NCI-H187 treated with DMSO at 0.1 percent for 48 hours (cell line): Measurements from ENCODE around the gene PRCP.

Experiments used
- DNase-seq: peaks from one replicate; lab custom pipeline; 2025; lab: John Stamatoyannopoulos, UW

The PRCP gene

DNA sequence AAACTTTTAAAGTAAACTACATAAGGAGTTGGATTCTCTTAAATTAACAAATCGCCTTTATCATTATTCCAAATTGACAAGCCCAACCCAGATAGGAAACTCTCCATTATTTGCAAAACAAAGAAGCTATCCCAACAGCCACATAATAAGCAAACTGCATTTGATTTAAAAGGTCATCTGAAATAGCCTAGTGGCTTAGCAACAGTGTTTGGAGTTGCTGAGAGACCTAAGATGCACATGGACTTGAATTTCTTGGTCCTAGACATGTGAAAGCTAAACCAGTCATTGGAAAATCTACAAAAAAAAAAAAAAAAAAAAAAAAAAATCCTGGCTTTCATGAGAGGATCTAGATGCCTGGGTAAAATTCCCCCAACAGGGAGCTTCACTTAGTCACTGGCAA is 69.5 kb downstream of the PRCP start:
- no peak for DNase-seq

DNA sequence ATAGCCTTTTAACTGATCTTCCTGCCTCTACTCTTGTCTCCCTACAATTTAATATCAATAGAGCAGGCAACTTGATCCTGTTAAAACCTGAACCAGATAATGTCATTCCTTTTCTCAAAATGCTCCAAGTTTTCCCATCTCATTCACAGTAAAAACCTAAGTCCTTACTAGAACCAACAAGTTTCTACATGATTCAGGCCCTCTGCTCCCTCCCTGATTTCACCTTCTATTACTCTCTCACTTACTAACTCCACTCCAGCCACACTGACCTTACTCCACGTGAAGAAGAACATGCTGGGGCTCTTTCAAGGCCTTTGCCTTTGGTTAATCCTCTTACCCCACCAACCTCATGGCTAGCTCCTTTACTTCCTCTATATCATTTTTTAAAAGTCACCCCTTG is 71.1 kb downstream of the PRCP start:
- DNase-seq, result no peak

DNA sequence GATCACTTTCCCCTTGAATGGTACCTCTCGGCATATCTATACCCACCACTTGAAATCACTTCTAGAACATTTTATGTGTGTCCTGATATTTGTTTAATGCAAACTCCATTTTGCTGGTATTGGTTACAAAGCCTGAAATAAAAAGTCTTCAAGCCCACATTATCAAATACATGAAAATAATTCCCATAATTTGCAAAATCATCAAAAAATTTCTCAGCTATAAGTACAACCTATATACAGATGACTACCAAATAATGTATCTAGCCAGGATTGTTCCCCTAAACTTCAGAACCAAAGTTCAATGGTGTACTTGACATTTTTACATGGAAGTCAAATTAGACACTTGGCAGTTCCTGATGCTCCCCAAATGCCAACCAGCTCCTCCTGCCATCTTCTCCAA is 71.8 kb downstream of the PRCP start:
- no peak for DNase-seq

DNA sequence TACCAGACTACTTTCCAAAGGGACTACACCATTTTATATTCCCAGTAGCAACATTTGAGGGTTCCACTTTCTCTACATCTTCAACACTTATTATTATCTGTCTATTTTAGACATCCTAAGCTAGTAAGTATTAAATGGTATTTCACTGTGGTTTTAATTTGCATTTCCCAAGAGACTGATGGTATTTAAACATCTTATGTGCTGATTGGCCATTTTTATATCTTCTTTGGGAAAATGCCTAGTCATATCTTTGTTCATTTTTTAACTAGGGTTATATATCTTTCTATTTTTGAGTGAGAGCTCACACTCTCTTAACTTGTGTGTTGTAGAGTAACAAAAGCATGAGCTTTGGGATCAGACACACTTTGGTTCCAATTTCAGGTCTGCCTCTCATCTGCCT is 73.7 kb downstream of the PRCP start:
- DNase-seq, result no peak

DNA sequence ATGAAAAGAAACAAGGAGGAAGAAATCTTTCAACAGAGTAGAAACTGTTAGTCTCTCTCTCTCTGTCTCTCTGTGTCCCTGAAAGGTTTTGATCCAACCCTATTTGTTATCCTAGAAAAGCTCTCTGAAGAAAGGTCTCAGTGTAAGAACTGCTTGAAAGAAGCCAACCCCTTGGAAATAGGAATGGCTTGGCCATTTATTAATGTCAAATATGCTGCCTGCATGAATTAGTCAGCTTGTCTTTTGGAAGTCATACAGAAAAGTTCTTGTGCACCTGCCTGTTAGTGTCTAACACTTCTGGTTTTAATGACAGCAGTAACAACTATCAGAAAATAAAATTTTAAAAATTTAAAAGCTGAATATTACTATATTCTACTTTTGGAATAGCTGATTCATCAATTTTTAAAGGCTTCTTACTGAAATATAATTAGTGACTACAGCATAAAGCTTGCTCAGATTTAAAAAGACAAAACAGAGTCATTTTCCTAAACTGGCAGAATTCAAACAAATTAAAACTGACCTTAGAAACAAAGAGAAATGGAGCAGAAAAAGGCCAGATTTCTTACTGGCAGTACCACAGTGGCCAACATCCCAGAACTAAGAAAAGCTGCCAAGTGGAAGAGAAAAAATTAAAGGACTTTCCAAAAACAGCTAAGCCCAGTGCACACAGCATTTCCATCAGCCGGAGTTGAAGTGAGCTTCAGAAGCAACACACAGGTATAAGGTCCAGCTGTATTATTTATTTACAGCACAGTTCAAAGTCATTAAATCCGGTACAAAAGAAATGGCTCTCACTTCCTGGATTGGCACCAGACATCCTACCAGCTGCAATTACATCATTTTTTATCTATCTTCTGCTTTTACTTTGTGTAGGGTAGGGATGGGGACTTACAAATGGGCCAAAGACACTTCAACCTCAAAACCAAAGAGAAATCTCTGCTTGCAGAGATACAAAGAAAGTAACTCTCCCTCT is 76.3 kb downstream of the PRCP start:
- DNase-seq, result no peak

DNA sequence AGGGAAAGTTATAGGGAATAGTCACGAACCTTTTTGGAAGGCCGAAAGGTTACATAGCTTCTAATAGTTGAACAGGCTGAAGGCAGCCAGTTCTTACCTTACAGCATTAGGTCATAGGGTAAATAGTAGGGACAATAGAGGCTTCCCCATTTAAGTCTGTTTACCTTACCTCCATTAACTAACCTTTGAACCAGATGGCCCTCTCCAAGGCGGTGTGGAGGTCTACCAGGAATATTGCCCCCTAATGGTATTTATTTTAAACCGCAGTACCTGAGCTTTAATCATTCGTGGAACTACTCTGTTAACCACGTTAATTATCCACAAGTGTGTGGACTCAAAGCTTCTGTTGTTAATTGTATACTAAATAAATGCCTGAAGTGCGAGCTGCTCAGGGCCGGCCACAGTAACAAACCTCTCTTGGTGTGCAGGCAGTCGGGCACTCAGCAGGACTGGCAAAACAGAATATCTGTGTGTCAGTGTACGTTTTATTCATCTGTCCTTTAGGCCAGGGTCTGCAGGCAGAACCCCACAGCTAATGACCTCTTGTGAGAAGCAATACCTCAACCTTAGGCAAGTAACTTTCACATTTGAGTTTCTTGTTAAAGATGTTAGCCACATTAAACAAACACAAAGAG is 81.7 kb downstream of the PRCP start:
- no peak for DNase-seq

DNA sequence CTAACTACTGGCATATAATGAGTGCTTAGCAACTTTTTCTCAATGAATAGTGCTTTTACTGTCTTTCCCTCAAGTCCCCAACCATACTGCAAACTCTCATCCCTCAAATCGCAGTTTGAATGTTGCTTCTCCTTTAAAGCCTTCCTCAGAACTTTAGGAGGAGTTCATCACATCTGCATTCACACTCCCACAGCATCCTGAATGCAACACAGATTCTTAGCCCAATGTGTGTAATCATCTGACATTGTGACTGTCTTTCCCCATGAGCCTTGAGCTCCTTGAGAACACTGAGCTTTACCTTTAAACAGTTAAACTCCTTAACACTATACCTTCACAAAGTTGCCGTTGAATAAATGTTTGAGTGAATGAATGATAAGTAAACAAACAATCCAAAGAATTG is 84.8 kb downstream of the PRCP start:
- DNase-seq, result no peak

DNA sequence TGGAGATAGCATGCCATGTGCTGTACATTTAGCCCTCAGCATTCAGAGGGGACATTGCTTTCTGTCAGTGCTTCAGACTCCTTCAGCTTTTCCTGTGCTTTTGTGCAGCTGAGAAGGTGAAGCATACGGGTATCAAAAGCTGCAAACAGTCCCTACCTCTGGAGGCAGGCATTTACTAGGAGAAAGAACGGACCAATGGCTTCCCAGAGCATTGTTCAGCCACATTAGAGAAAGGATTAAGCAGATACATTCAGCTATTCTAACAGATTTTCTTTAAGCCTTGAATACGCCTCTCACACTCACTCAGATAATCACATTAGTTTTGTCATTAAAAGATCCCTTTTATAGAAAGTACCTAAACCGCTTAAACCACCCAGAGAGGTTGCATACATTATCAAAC is 85.9 kb downstream of the PRCP start:
- no peak for DNase-seq

DNA sequence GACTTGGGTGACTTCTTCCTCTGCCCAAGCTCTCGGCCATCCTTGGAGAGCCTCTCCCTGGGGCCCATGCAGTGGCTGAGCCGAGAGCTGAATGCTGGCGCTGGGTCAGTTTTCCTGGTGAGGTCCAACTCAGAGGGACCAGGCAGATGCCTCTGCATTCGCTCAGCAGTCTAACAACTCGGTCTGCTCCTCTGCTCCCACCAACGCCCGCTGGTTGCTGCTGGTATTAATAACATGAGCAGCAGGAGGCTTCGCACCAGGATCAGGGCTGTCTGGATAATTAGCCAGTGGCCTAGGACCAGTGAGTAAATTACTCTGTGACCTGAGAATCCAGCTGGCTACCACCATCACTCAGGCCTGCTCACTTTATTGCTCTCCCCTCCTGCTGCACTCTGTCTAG is 88.9 kb downstream of the PRCP start:
- no peak for DNase-seq

DNA sequence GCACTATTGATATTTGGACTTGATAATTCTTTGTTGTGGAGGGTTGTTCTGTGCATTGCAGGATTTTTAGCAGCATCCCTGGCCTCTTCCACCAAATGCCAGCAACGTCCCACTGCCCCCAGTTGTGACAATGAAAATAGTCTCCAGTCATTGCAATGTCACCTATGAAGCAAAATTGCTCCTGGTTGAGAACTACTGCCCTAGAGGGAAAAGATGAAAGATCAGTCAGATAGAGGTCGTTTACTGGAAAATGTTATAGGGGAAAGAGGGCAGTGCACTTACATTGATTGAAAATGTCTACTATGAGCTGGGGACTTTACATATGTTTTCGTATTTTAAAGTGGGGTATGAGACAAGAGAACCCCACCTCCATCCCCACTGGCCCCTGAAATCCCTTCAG is 89.5 kb downstream of the PRCP start:
- DNase-seq, result no peak

DNA sequence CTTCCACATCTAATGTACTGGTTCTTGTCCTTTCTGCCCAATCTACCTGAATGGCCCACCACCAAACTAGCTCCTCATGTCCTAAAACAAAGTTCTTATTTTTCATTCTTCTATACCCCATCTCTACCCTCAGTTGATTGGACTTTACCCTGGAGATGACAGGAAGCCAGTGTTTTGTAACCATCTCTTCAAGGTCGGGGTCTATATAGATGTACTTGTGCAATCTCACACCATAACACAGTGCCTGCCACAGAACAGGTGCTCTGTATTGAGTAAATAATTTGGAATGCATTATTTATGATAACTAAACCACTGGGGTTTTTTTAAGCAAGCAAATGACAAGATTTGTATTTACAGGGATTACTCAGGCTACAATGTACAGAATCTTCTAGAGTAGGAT is 89.9 kb downstream of the PRCP start:
- DNase-seq, result no peak

DNA sequence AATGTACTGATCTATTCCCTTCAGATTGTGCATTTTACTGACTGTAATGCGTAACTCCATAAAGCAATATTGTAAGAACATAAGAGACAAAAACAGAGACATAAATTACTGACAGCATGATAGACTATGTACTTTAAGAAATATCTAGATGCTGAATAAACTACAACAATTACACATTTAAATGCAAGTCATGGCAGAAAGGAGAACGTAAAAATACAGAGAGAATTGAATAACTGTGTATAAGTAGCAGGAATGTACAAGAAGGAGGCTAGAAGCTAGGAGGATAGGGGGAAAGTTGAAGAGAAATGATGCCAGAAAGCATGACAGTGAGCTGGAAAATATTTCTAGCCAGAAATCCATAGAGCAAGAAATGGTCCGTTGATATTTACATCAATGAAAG is 92.6 kb downstream of the PRCP start:
- no peak for DNase-seq

DNA sequence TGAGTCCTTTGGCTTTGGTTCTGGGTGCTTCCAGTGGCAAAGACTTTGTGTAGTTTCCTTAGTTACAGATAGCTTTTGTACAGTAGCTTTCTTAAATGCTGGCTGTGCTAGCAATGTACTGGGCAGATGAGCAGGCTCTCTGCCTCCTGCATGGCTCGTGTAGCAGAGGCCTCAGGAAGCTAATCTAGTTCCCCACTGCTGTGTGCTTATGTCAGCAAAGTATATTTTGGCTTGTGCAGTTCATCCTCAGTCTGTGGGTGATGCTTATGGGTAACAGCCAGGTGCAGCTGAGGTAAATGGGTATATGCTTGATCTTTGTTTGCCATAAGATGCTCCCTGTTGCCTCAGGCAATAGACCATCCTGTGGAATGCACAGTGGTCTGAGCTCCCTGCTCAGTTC is 97.5 kb downstream of the PRCP start:
- DNase-seq, result no peak

DNA sequence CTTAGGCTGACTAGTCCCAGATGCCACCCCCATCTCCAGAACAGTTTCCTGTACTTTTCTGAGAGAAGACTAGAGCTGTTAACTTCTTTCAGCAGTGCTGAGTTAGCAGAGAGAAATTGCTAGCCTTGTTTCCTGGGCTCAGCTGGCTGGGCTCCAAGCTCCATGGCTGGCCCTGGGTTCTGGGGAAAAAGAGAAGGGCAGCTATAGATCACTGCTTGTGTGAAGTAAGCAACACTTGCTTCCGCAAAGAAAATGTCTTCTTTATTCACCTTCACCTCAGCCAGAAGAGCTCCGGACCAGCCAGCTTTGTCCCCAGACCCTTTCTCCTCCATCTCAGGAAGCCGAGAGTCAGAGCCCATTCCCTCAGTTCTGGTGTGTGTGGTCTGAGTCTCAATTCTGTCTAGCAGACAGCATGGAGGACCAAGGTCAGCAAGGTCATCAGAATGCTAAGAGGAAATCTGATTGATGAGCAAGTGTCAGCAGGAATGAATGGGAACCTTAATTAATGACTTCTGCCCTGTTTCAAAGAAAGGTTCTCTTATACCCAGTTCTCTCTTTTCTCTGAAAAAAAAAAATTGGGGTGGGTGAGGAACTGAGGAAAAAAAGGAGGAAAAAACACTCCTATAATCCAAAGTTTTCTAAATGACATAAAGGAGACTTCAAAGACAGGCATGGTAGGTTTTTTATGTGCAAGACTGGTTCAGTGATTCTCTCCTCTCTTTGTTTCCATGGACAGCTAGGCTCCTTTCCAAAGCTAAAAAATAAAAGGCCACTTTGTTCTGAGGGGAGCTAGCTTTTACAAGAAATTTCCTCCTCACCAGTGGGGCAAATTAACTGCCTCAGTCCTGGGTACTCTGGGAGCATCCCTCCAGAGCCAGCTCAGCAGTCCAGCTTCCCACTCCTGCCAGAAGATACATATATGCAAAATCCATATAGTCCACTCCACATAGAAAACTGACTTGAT is 103.0 kb downstream of the PRCP start:
- DNase-seq, result no peak

DNA sequence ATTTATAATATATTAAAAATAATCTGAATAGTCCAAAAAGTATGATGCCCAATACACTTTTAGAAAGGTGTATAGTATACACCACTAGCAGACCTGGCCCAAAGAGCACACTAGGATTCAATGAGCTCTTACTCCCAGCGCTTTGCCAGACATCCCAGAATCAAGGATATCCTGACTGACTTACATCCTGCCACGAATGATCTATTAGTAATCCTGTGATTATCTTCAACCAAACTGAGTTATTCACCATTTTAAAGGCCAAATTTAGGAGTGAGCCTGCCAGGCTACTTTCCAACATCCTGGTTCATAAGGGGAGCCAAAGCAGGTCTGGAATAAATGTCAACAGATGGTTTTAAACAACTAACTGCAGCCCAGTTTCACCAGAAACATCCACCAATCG is 105.7 kb downstream of the PRCP start:
- no peak for DNase-seq

DNA sequence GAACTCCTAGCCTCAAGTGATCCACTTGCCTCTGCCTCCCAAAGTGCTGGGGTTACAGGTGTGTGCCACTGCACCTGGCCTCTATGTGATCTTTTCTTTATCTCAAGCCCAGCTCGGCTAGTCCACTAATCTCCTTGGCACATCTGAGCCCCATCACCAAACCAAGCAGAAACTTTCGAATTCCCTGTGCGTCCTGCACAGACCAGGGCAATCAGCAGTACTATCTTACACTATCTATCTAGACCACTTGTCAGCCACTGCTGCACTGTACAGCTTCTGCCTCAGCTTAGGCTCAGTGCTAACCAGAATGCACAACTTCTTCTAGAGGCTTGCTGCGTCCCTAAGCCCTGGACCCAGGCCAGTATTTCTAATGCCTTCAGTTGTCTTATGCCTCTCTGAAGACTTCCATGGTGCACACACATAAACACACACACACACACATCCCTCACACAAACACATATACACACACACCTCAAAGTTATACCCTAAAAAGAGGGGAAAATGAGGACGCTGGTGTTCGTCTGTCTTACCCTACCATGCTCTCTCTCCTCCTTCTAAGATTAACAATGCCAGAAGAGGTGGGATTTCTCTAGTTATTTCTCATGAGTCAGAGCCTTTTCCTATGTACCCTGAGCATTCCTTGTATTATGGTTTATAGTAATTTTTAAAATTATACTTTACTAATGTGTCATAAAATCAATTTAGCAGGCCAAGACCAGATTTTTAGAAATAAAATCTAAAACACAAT is 107.2 kb downstream of the PRCP start:
- no peak for DNase-seq

DNA sequence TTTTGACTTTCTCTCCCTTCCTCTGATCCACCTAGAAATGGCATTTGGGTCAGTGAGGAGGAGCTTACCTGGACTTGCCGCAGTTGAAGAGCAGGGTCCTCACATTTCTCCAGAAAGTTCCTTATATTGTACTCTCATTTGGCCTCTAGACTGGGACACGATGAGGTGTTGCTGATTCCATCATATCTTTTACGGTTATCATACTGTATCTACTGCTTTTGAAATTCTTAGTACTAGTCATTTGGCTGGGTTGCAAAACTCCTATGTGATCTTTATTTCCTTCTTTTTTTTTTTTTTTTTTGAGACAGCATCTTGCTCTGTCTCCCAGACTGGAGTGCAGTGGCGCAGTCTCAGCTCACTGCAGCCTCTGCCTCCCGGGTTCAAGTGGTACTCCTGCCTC is 107.9 kb downstream of the PRCP start:
- DNase-seq, result no peak

DNA sequence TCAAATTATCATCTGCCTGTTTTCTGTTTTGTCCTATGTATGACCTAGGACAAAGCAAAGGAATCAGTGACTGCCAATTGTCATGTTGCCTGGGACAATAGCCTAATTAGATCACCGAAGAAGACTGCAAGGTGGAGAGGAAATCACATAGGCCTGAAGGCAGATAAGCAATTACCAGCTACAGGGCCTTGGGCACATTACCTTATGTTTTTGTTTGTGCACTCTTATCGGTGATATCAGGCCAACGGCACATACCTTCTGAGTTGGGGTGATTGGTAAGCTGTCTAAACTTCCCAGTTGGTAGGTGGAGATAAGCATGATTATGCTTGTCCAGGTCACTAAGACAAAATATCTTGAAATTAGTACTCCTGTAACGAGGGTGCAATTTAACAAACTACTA is 108.5 kb downstream of the PRCP start:
- no peak for DNase-seq

DNA sequence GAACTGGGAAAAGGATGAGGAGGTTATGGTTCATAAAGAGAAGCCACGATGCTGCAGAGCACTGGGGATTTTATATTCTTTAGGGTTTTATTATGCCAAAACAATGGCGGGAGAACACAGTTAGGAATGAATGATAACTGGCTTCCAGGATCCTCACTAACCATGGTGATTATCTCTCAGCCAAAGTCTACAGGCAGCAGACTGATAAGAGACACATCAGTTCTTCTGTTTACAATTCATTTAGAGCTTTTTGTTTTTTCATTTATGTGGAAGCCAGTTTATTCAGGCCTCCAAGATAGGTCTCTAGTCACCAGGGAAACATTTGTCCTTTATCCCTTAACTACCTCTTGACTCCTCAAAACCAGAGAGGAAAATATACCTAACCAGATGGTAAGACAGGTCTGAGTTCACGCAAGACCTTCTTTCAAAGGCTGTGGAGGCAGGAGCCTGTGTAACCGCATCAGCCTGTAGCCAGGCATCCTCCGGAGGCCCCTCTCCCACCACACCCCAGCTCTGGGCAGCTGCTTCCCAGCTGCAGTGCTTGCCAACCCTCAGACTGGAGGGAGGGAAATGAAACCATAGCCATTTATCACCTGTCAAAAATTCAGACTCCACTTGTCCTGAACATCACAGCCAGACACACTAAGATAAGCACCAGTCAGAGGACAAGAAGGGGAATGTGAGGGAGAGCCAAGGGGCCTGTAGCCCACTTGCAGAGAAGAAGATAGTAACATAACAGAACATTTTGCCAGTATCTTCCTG is 109.3 kb downstream of the PRCP start:
- peak; percentile 12 for DNase-seq

DNA sequence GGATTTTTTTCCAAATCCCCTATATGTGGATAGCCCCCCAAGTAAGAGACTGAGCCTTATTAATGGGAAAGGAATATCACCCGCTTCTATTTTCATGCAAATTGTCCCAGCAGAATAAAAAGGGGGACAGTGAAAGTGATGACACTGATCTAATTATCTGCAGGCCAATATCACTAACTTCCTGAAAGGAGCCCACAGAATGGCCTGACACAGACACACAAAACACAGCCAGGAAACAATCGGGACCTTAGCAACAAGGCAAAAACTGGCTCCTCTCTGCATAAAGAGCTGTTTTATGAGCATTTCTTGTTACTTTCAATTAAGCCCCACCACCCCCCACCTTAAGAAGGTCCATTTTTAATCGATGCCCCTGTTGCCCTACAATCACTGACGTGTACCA is 112.2 kb downstream of the PRCP start:
- no peak for DNase-seq

DNA sequence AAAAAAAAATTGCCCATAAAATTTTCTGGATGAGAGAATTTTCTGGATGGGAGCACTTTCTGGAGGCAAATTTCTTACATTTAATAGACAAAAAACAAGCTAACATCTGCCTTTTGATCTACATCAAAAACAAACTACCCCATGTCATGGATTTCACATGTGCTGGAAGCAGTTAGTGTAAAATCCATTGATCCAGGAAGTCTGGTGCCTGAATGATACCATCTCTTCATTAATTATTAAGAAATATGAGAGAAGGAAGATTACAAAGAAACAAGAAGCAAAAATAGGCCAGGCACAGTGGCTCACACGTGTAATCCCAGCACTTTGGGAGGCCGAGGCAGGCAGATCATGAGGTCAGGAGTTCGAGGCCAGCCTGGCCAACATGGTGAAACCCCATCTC is 113.4 kb downstream of the PRCP start:
- DNase-seq, result no peak
